AG04449 (cell line): Measurements from ENCODE around the gene FBXL13.

ENCODE experiments used
- CTCF ChIA-PET: fragments of 350-600 bp; formaldehyde crosslinking; extraction: SDS; loops from one replicate; lab custom pipeline; 2021; ENCODE audit warnings: antibody characterized with exemption; lab: Yijun Ruan, JAX
- POLR2A ChIA-PET: fragments of 400-600, 350-600 bp; formaldehyde crosslinking; extraction: SDS; loops from one replicate; lab custom pipeline; 2020; ENCODE audit warnings: antibody characterized with exemption, inconsistent platforms; lab: Yijun Ruan, JAX
- DNase-seq: peaks from one replicate; pipeline ENCODE4 v3.0.0-alpha.2; 2010; ENCODE audit warnings: low read depth, low spot score
- H3K4me3 ChIP-seq: 2 replicates; pipeline ENCODE4 v1.5.1; 2011; ENCODE audit warnings: low read depth, mild to moderate bottlenecking, control low read depth, low read length
- CTCF ChIP-seq: IDR thresholded peaks from one replicate; pipeline ENCODE4 v1.5.1; 2011; ENCODE audit warnings: mild to moderate bottlenecking, moderate library complexity, low read length, control low read depth, inconsistent platforms; ENCODE audit not compliant: insufficient read depth; ENCODE audit errors: missing control alignments

The FBXL13 gene

GRCh38 chr7:102859084-102859798, 215.4 kb downstream of the FBXL13 start:
- TF ChIP-seq CTCF = no peak
- DNase-seq = no peak
- no peak overlapping the region for H3K4me3 ChIP-seq
- CTCF ChIA-PET = no interaction called here
- POLR2A ChIA-PET = no interaction called here

- ChIA-PET CTCF (interaction anchor here (0.7 kb wide), 1 partner anchor 33 kb away, joined by 3 read pairs; no protein-coding TSS in a partner anchor), POLR2A (no interaction called here)
- no peak for DNase-seq
- TF ChIP-seq CTCF = no peak
- H3K4me3 ChIP-seq = no peak overlapping the region
Measured at GRCh38 chr7:102856036-102856435, 218.6 kb downstream of the FBXL13 start.

GRCh38 chr7:102849538-102849937, 225.1 kb downstream of the FBXL13 start:
- DNase-seq = no peak
- H3K4me3 ChIP-seq = no peak overlapping the region
- ChIA-PET POLR2A (no interaction called here), CTCF (no interaction called here)
- TF ChIP-seq CTCF = no peak

GRCh38 chr7:102849079-102849478, 225.5 kb downstream of the FBXL13 start:
- no peak for TF ChIP-seq CTCF
- H3K4me3 ChIP-seq = no peak overlapping the region
- CTCF ChIA-PET = no interaction called here
- POLR2A ChIA-PET = no interaction called here
- DNase-seq = no peak

- DNase-seq = no peak
- TF ChIP-seq CTCF = no peak
- no peak overlapping the region for H3K4me3 ChIP-seq
- CTCF ChIA-PET = no interaction called here
- POLR2A ChIA-PET = no interaction called here
Measured at GRCh38 chr7:102845346-102845745, 229.2 kb downstream of the FBXL13 start.

GRCh38 chr7:102843850-102844249, 230.7 kb downstream of the FBXL13 start:
- CTCF ChIA-PET = interaction anchor here (1.0 kb wide), 1 partner anchor 218 kb away, joined by 3 read pairs; no protein-coding TSS in a partner anchor
- H3K4me3 ChIP-seq = no peak overlapping the region
- no peak for TF ChIP-seq CTCF
- POLR2A ChIA-PET = no interaction called here
- DNase-seq = no peak
